Measurements from ENCODE around the gene LOX. TPM values are rescaled to one million over a fixed set of nuclear protein-coding genes. Genes with fewer than 3 reads are reported as not detected.

Gene LOX
- total RNA-seq, 1 donor from 2014 or later, result 0.11 TPM

DNA sequence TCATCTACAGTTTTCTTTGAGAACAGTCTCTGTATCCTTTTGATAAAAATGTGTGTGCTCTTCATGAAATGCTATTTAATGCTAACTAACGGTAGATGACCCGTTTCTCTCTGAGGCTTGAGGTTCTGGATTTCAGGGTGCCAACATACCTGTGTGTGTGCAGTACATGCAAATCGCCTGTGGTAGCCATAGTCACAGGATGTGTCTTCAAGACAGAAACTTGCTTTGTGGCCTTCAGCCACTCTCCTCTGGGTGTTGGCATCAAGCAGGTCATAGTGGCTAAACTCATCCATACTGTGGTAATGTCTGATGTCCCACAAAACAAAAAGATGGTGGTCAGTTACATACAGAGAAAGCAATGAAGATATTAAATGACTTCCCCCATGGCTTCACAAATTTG lies 4.2 kb downstream of the LOX start:
- peaks cover 42% of the 10 kb centered on the region for H3K27me3 ChIP-seq
- H3K4me2 ChIP-seq, result no peak overlapping the region
- no peaks in the 10 kb centered on the region for H3F3A ChIP-seq (ENCODE audit: low read depth)
- no peaks in the 10 kb centered on the region for H3K9me3 ChIP-seq (ENCODE audit: low read depth)
- H3K4me1 Mint-ChIP-seq, result peaks cover 13% of the 10 kb centered on the region
- H3K4me3 ChIP-seq, result no peak overlapping the region
- DNase-seq (ENCODE audit: low spot score), result no peak
- no peak overlapping the region for H3K27ac Mint-ChIP-seq
- H4K20me1 ChIP-seq (ENCODE audit: low read depth), result no peaks in the 10 kb centered on the region
- no peaks in the 10 kb centered on the region for H3K36me3 ChIP-seq
- no peak overlapping the region for H3K9ac ChIP-seq
- H2AFZ ChIP-seq (replicated peaks), result no peak overlapping the region
- no peak overlapping the region for H3K27ac ChIP-seq
- peaks cover 5% of the 10 kb centered on the region for H3K4me1 ChIP-seq
- H3K27me3 Mint-ChIP-seq (ENCODE audit: insufficient read depth, low read depth), result peaks cover 16% of the 10 kb centered on the region
- no peaks in the 10 kb centered on the region for H3K79me2 ChIP-seq (ENCODE audit: low read depth)
- H3K4me3 Mint-ChIP-seq, result no peak overlapping the region
- no peaks in the 10 kb centered on the region for H3K36me3 Mint-ChIP-seq
- TF ChIP-seq EZH2phosphoT487 (IDR thresholded peaks at IDR 0.05) (no peak), EZH2 (IDR thresholded peaks at IDR 0.05) (no peak)
- TF ChIP-seq, protein P1, sequence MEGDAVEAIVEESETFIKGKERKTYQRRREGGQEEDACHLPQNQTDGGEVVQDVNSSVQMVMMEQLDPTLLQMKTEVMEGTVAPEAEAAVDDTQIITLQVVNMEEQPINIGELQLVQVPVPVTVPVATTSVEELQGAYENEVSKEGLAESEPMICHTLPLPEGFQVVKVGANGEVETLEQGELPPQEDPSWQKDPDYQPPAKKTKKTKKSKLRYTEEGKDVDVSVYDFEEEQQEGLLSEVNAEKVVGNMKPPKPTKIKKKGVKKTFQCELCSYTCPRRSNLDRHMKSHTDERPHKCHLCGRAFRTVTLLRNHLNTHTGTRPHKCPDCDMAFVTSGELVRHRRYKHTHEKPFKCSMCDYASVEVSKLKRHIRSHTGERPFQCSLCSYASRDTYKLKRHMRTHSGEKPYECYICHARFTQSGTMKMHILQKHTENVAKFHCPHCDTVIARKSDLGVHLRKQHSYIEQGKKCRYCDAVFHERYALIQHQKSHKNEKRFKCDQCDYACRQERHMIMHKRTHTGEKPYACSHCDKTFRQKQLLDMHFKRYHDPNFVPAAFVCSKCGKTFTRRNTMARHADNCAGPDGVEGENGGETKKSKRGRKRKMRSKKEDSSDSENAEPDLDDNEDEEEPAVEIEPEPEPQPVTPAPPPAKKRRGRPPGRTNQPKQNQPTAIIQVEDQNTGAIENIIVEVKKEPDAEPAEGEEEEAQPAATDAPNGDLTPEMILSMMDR (IDR thresholded peaks at IDR 0.05), result no peak
- H3K9me3 Mint-ChIP-seq, result no peaks in the 10 kb centered on the region

DNA sequence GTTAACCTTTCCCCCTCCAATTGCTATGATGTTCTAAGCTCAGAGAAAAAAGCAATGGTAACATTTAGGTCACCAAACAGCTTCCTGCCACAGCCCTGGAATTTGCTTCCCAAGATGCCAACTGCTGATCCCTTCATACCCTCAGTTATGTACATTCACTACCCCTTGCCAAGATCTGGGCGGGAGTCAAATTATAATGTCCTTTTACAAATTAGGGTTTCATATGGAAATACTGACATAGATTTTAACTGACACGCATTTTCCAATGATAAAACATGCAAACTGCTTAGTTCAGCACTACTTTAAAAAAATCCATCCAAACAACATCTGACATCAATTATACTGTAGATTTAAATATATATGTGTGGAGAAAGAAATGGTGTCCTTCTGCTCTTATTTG lies 5.0 kb downstream of the LOX start:
- H3K79me2 ChIP-seq (ENCODE audit: low read depth), result no peaks in the 10 kb centered on the region
- H3K9me3 Mint-ChIP-seq, result no peaks in the 10 kb centered on the region
- H3K9me3 ChIP-seq (ENCODE audit: low read depth), result no peaks in the 10 kb centered on the region
- H3K9ac ChIP-seq, result no peak overlapping the region
- no peak overlapping the region for H3K27ac ChIP-seq
- no peaks in the 10 kb centered on the region for H3K36me3 Mint-ChIP-seq
- H4K20me1 ChIP-seq (ENCODE audit: low read depth), result no peaks in the 10 kb centered on the region
- H3K36me3 ChIP-seq, result no peaks in the 10 kb centered on the region
- peaks cover 34% of the 10 kb centered on the region for H3K27me3 ChIP-seq
- no peaks in the 10 kb centered on the region for H3F3A ChIP-seq (ENCODE audit: low read depth)
- no peak overlapping the region for H3K4me3 ChIP-seq
- no peak for DNase-seq (ENCODE audit: low spot score)
- no peak overlapping the region for H3K4me2 ChIP-seq
- peaks cover 6% of the 10 kb centered on the region for H3K4me1 Mint-ChIP-seq
- peak overlapping the region; percentile 5 for H3K27ac Mint-ChIP-seq
- TF ChIP-seq, protein P1 (IDR thresholded peaks at IDR 0.05), result no peak
- no peak for TF ChIP-seq EZH2phosphoT487 (IDR thresholded peaks at IDR 0.05)
- no peak for TF ChIP-seq EZH2 (IDR thresholded peaks at IDR 0.05)
- no peak overlapping the region for H2AFZ ChIP-seq (replicated peaks)
- H3K4me1 ChIP-seq, result peaks cover 5% of the 10 kb centered on the region
- no peak overlapping the region for H3K4me3 Mint-ChIP-seq
- H3K27me3 Mint-ChIP-seq (ENCODE audit: insufficient read depth, low read depth), result peaks cover 13% of the 10 kb centered on the region

- Mint-ChIP-seq H3K4me1 (no peaks in the 10 kb centered on the region), H3K27ac (no peak overlapping the region), H3K4me3 (no peak overlapping the region), H3K36me3 (no peaks in the 10 kb centered on the region), H3K9me3 (no peaks in the 10 kb centered on the region), H3K27me3 (ENCODE audit: insufficient read depth, low read depth) (peaks cover 2% of the 10 kb centered on the region)
- Histone ChIP-seq H3K4me1 (no peaks in the 10 kb centered on the region), H3K4me3 (no peak overlapping the region), H3K79me2 (ENCODE audit: low read depth) (no peaks in the 10 kb centered on the region), H4K20me1 (ENCODE audit: low read depth) (no peaks in the 10 kb centered on the region), H3K4me2 (no peak overlapping the region), H3K27me3 (no peaks in the 10 kb centered on the region), H2AFZ (replicated peaks) (no peak overlapping the region), H3F3A (ENCODE audit: low read depth) (no peaks in the 10 kb centered on the region), H3K9me3 (ENCODE audit: low read depth) (no peaks in the 10 kb centered on the region), H3K9ac (no peak overlapping the region), H3K27ac (no peak overlapping the region), H3K36me3 (no peaks in the 10 kb centered on the region)
- TF ChIP-seq, protein P1 (IDR thresholded peaks at IDR 0.05), result no peak
- no peak for TF ChIP-seq EZH2 (IDR thresholded peaks at IDR 0.05)
- no peak for TF ChIP-seq EZH2phosphoT487 (IDR thresholded peaks at IDR 0.05)
- DNase-seq (ENCODE audit: low spot score), result no peak
Observed at GRCh38 chr5:122067390-122067789, 10.7 kb downstream of the LOX start.
